K562 (cell line): ENCODE measurements around the gene NELFA. TPM values are rescaled to one million over a fixed set of nuclear protein-coding genes. Genes with fewer than 3 reads are reported as not detected.
A peak's percentile ranks its signal among the peaks of the same experiment; 100 is the strongest.

Source experiments
- BRCA1 ChIP-seq, 2 experiments: fragments of 450-650 bp in 1 of 2; sonication (generic) in 1 of 2; formaldehyde crosslinking in 1 of 2; IDR thresholded peaks; 2 replicates each; pipeline versions ENCODE4 v1.5.0 to v1.6.1; 2017 to 2020; ENCODE audit warnings: mild to moderate bottlenecking in 1 of 2, missing genetic modification reagents in 1 of 2
- BRD4 ChIP-seq: fragments of 200-600 bp; sonication (generic); IDR thresholded peaks from 2 replicates; pipeline ENCODE4 v1.6.1; 2017; ENCODE audit warnings: inconsistent platforms
- FIP1L1 ChIP-seq: fragments of 200-400 bp; formaldehyde crosslinking; IDR thresholded peaks from 2 replicates; pipeline ENCODE4 v1.6.1; 2018; ENCODE audit warnings: mild to moderate bottlenecking, low read depth, low read length; ENCODE audit not compliant: poor library complexity, severe bottlenecking
- GABPB1 ChIP-seq: sonication (generic); formaldehyde crosslinking; IDR thresholded peaks from 2 replicates; pipeline ENCODE4 v1.8.0; 2022; ENCODE audit warnings: mild to moderate bottlenecking, missing genetic modification reagents
- HCFC1 ChIP-seq: IDR thresholded peaks from 2 replicates; pipeline ENCODE4 v1.6.1; 2012; ENCODE audit warnings: low read depth, low read length, improper control_type of control experiment
- HMG20A ChIP-seq: fragments of 450-650 bp; formaldehyde crosslinking; conservative IDR thresholded peaks from 2 replicates; pipeline ENCODE4 v1.4.0; 2020; ENCODE audit warnings: mild to moderate bottlenecking, mixed read lengths
- KDM1A ChIP-seq, 2 experiments: fragments of 450-650 bp; IDR thresholded peaks; 2 replicates each; pipeline ENCODE4 v1.6.1; 2016; ENCODE audit warnings: mild to moderate bottlenecking in 2 of 2
- KLF6 ChIP-seq: fragments of 250-450 bp; sonication (Bioruptor Pico); IDR thresholded peaks from 2 replicates; pipeline ENCODE4 v1.4.0; 2020; ENCODE audit warnings: mild to moderate bottlenecking, moderate library complexity, borderline replicate concordance
- LARP7 ChIP-seq: fragments of 450-650 bp; IDR thresholded peaks from 2 replicates; pipeline ENCODE4 v1.6.1; 2016
- MTA1 ChIP-seq: fragments of 450-650 bp; IDR thresholded peaks from 2 replicates; pipeline ENCODE4 v1.6.1; 2017; ENCODE audit warnings: borderline replicate concordance
- NFRKB ChIP-seq: fragments of 450-650 bp; IDR thresholded peaks from 2 replicates; pipeline ENCODE4 v1.6.1; 2016; ENCODE audit warnings: low read depth
- POLR3G ChIP-seq: IDR thresholded peaks from 2 replicates; pipeline ENCODE4 v1.6.1; 2011; ENCODE audit not compliant: insufficient read length, insufficient replicate concordance; ENCODE audit errors: extremely low read depth
- RBM34 ChIP-seq: fragments of 200-400 bp; formaldehyde crosslinking; IDR thresholded peaks from 2 replicates; pipeline ENCODE4 v1.6.1; 2018; ENCODE audit warnings: low read length, borderline replicate concordance; ENCODE audit not compliant: insufficient read depth
- TBP ChIP-seq: optimal IDR thresholded peaks from 2 replicates; pipeline ENCODE3; 2011; ENCODE audit warnings: low read depth, low read length, improper control_type of control experiment
- TRIM24 ChIP-seq, 2 experiments: fragments of 450-650 bp; IDR thresholded peaks; 2 replicates each; pipeline ENCODE4 v1.6.1; 2016
- UBTF ChIP-seq, 2 experiments: IDR thresholded peaks; 2 replicates each; pipeline ENCODE4 v1.6.1; 2012; ENCODE audit warnings: improper control_type of control experiment in 2 of 2, low read depth in 2 of 2, low read length in 2 of 2, borderline replicate concordance in 1 of 2
- ZBTB7A ChIP-seq: IDR thresholded peaks from 2 replicates; pipeline ENCODE4 v1.6.1; 2011; ENCODE audit warnings: low read depth, mild to moderate bottlenecking, low read length, moderate library complexity, borderline replicate concordance; ENCODE audit not compliant: control insufficient read depth
- ZNF133 ChIP-seq: fragments of 250-450 bp; sonication (Bioruptor Pico); IDR thresholded peaks from 2 replicates; pipeline ENCODE4 v1.4.0; 2020; ENCODE audit warnings: mild to moderate bottlenecking
- ZNF224 ChIP-seq: sonication (generic); formaldehyde crosslinking; IDR thresholded peaks from 2 replicates; pipeline ENCODE4 v1.8.0; 2022; ENCODE audit warnings: mild to moderate bottlenecking, missing genetic modification reagents
- ZNF512 ChIP-seq: IDR thresholded peaks from 2 replicates; pipeline ENCODE4 v1.6.1; 2016; ENCODE audit warnings: missing genetic modification characterization, missing compliant biosample characterization
- ZNF589 ChIP-seq: fragments of 200-800 bp; sonication (Bioruptor generic); IDR thresholded peaks from 2 replicates; pipeline ENCODE4 v1.6.1; 2016; ENCODE audit warnings: low read depth, missing genetic modification characterization, missing compliant biosample characterization
- ZSCAN29 ChIP-seq: fragments of 450-650 bp; IDR thresholded peaks from 2 replicates; pipeline ENCODE4 v1.6.1; 2017
- polyA plus RNA-seq, 8 experiments: library from polyadenylated mRNA; depleted of rRNA in 4 of 8; stranded (reverse) in 5 of 8; unstranded in 3 of 8; fragments of >200 nt; fragmentation: Nextera tagmentation in 2 of 8; fragmentation: Illumina TruSeq in 1 of 8; extraction: Ambion mirVana in 2 of 8; extraction: Trizol in 1 of 8; gene quantifications; 2 replicates each; pipeline versions ENCODE4 v1.2.1 to v1.2.3, GENCODE V29; 2011 to 2014; ENCODE audit warnings: inconsistent platforms in 1 of 8, missing spikeins in 1 of 8
- total RNA-seq, 7 experiments: library from RNA; depleted of rRNA in 6 of 7; stranded (reverse); fragments of >200 nt in 6 of 7; fragmentation: Illumina TruSeq in 2 of 7; extraction: Trizol in 2 of 7; gene quantifications; 2 replicates each; pipeline versions ENCODE4 v1.2.1 to v1.2.3, GENCODE V29; 2011 to 2021; ENCODE audit warnings: low replicate concordance in 1 of 7
- TF ChIP-seq, protein P1 (sequence below): sonication (generic); formaldehyde crosslinking; IDR thresholded peaks from 2 replicates; pipeline ENCODE4 v1.8.1; 2022; ENCODE audit warnings: missing genetic modification reagents

Gene NELFA
- total and polyA plus RNA-seq, 9 of the 15 experiments (the other 6 are each of a cell fraction or from before 2014, with no cell fraction given): 0.76 to 59.6 (median 14.8) TPM

DNA sequence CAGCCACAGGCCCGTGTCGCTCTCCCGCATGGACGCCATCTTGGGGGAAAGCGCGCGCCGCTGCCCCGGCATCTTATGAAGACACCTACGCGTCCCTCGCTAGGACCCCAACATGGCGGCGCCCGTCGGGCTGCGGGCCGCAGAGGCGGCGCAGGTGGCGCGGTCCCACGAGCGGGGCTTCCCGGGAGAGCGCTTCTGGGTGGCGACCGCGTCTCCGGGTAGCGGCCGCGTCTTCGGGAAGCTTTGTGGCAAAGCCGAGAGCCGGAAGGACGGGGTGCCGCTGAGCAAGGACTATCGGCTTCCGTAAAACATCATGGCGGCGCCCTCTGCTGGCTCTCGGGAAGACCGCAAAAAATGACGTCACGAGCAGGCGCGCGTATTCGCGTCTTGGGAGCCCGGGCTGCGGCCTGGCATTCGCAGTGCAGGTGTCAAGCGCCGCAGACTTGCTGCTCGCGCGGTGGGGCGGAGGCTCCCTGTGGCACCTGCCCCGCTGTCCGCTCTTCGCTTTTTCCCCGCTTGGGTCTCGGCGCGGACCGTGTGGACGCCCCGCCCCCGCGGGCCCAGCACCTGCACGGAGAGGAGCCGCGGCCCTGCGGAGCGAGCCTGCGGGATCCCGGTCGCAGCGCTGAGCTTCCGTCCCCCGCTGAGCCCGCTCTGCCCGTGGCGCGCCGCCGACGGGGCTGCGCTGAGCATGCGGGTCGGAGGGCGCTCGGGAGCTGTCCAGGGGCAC lies at the start of gene NELFA (continued):
- TF ChIP-seq TBP: peak; percentile 97
- TF ChIP-seq, protein P1, sequence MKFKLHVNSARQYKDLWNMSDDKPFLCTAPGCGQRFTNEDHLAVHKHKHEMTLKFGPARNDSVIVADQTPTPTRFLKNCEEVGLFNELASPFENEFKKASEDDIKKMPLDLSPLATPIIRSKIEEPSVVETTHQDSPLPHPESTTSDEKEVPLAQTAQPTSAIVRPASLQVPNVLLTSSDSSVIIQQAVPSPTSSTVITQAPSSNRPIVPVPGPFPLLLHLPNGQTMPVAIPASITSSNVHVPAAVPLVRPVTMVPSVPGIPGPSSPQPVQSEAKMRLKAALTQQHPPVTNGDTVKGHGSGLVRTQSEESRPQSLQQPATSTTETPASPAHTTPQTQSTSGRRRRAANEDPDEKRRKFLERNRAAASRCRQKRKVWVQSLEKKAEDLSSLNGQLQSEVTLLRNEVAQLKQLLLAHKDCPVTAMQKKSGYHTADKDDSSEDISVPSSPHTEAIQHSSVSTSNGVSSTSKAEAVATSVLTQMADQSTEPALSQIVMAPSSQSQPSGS: peak; percentile 92
- TF ChIP-seq TRIM24 (IDR thresholded peaks at IDR 0.05): no peak
- peak; percentile 61; the same call in 1 of the 2 replicates for TF ChIP-seq RBM34
- TF ChIP-seq UBTF (IDR thresholded peaks at IDR 0.05; ENCODE audit: borderline replicate concordance in 1 of 2, low read depth in 2 of 2, low read length in 2 of 2): peak; percentile 77 to 94
- TF ChIP-seq KLF6 (CRISPR knock-in tag): no peak; the same call in 1 of the 2 replicates
- no peak for TF ChIP-seq BRD4
- TF ChIP-seq ZBTB7A: no peak
- no peak for TF ChIP-seq ZNF512 (tag)
- peak; percentile 99 for TF ChIP-seq MTA1
- no peak for TF ChIP-seq HMG20A (CRISPR knock-in tag)
- peak; percentile 78 for TF ChIP-seq GABPB1 (CRISPR knock-in tag)
- no peak for TF ChIP-seq BRCA1 (IDR thresholded peaks at IDR 0.05)
- TF ChIP-seq BRCA1 (CRISPR knock-in tag; IDR thresholded peaks at IDR 0.05): no peak
- no peak for TF ChIP-seq KDM1A (IDR thresholded peaks at IDR 0.05)
- no peak for TF ChIP-seq ZNF133 (CRISPR knock-in tag)
- TF ChIP-seq FIP1L1: peak; percentile 93
- peak; percentile 86 for TF ChIP-seq HCFC1
- TF ChIP-seq LARP7: no peak
- TF ChIP-seq ZNF589 (CRISPR knock-in tag): 0 out of 2 replicates have a peak, but pooled peaks have one; percentile 63
- no peak for TF ChIP-seq ZNF224
- TF ChIP-seq ZSCAN29: peak; percentile 71
- TF ChIP-seq POLR3G: no peak
- TF ChIP-seq NFRKB: peak; percentile 83
